GM21423 (cell line): ENCODE data around the gene JPH4.

ENCODE experiments used
- ATAC-seq: cut with Tn5 transposase; IDR thresholded peaks from one replicate; pipeline ENCODE4 v1.9.1; 2021; ENCODE audit warnings: mild to moderate bottlenecking, moderate library complexity; ENCODE audit not compliant: unreplicated experiment

Gene JPH4

GRCh38 chr14:23578560-23579310, at the start of gene JPH4:
Gene JPH4 (minus strand): TSS chr14:23578790. CDS start chr14:23577453, 1,337 bp downstream.
- no peak for ATAC-seq

- no peak for ATAC-seq
These were observed 49.4 kb upstream of the JPH4 start for GRCh38 chr14:23627961-23628360.

GRCh38 chr14:23626946-23627345, 48.4 kb upstream of the JPH4 start:
- ATAC-seq: no peak

- no peak for ATAC-seq
These were observed 46.3 kb upstream of the JPH4 start for GRCh38 chr14:23624830-23625404.

GRCh38 chr14:23623962-23624361, 45.4 kb upstream of the JPH4 start:
- no peak for ATAC-seq

- no peak for ATAC-seq
These were observed 44.4 kb upstream of the JPH4 start for GRCh38 chr14:23622990-23623389.

- ATAC-seq: no peak
These were observed 43.5 kb upstream of the JPH4 start for GRCh38 chr14:23621932-23622730.

- ATAC-seq: no peak
These were observed 42.8 kb upstream of the JPH4 start for GRCh38 chr14:23621204-23621931.

- no peak for ATAC-seq
These were observed 41.6 kb upstream of the JPH4 start for GRCh38 chr14:23620177-23620702.

- ATAC-seq: no peak
These were observed 39.9 kb upstream of the JPH4 start for GRCh38 chr14:23618415-23618988.

GRCh38 chr14:23617539-23617938, 38.9 kb upstream of the JPH4 start:
- ATAC-seq: no peak

GRCh38 chr14:23615856-23616255, 37.3 kb upstream of the JPH4 start:
- no peak for ATAC-seq

- no peak for ATAC-seq
These were observed 35.8 kb upstream of the JPH4 start for GRCh38 chr14:23614395-23614828.

- ATAC-seq: no peak
These were observed 34.9 kb upstream of the JPH4 start for GRCh38 chr14:23613242-23614070.

GRCh38 chr14:23612802-23613201, 34.2 kb upstream of the JPH4 start:
- no peak for ATAC-seq

GRCh38 chr14:23612354-23612732, 33.8 kb upstream of the JPH4 start:
- no peak for ATAC-seq

GRCh38 chr14:23610815-23611289, 32.3 kb upstream of the JPH4 start:
- no peak for ATAC-seq

GRCh38 chr14:23610090-23610814, 31.7 kb upstream of the JPH4 start:
- ATAC-seq: no peak
